G401 (cell line): ENCODE measurements around the gene PSAPL1. TPM values are rescaled to one million over a fixed set of nuclear protein-coding genes. Genes with fewer than 3 reads are reported as not detected.

Experiments
- DNase-seq: peaks from one replicate; pipeline ENCODE4 v3.0.0-alpha.2; 2015; ENCODE audit warnings: low spot score
- in situ Hi-C: cut with HindIII; loops from 2 replicates; pipeline ENCODE4 v1.10.0; 2016; ENCODE audit warnings: low sequenced_read_pairs, mixed read lengths
- total RNA-seq: library from RNA; depleted of rRNA; stranded (reverse); fragments of >200 nt; shearing (Covaris generic); gene quantifications from 2 replicates; pipeline ENCODE4 v1.2.3, GENCODE V29; 2014; rRNA removed

PSAPL1 gene
- total RNA-seq, 1 experiment from 2014 or later: not detected

- in situ Hi-C loops: no loop called here
- no peak for DNase-seq
Observed at GRCh38 chr4:7389719-7390118, 45.0 kb downstream of the PSAPL1 start.

DNA sequence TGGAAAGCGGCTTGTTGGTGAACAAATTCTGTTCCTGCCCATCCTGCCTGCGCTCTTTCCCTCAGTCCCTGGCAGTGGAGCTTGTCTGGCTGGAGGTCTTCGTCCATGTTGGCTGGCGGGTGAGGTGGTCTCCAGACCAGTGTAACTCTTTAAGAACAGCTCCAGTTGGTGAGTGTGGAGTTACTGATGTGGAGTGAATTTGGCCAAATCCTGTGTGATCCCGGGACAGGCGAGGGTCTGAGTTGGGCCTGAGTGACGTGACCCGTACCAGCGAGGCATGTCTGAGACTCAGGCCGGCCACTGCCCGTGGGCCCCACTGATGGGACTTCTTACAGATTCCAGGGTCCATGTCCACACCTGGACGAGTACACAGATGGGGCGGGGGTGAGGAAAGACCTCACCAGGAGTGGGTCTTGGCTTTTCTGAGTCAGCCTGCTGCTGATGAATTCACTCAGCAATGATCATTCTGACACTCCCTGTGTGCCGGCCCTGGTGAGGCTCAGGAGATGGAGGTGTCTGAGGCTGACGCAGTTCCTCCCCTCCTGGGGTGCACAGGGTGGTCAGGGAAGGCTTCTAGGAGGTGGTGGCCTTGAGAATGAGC, 45.5 kb downstream of the PSAPL1 start:
- DNase-seq: no peak
- in situ Hi-C loops: no loop called here

DNA sequence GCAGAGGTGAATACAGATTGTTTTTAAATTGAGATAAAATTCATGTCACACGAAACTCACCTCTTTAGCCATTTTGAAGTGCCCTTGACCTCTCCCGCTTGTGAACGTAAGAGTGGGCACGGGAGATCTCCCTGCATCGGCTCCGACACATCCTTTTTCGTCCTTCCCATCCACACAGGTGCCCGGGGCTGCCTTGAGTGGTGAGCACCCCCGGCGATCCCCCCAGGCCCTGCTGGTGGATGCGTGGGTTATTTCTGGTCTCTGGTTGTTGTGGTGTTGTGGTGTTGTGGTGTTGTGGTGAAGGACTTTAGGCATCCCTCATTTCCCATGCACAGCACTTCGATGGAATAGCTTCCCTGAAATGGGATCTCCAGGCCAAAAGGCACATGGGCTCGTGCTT, 46.1 kb downstream of the PSAPL1 start:
- no peak for DNase-seq
- in situ Hi-C loops: no loop called here

DNA sequence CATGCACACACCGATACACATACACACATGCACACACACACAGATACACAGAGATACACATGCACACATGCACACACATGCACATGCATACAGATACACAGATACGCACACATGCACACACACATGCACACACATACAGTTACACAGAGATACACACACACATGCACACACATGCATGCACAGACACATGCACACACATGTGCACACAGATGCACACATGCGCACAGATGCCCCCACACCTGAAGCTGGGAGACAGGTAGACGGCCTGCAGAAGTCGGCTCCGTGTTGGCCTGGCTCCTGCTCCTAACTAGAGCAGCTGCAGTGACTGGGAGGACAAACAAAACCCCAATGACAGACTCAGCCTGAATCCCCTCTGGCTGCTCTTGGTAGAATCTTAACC, 46.8 kb downstream of the PSAPL1 start:
- in situ Hi-C loops: no loop called here
- no peak for DNase-seq

DNA sequence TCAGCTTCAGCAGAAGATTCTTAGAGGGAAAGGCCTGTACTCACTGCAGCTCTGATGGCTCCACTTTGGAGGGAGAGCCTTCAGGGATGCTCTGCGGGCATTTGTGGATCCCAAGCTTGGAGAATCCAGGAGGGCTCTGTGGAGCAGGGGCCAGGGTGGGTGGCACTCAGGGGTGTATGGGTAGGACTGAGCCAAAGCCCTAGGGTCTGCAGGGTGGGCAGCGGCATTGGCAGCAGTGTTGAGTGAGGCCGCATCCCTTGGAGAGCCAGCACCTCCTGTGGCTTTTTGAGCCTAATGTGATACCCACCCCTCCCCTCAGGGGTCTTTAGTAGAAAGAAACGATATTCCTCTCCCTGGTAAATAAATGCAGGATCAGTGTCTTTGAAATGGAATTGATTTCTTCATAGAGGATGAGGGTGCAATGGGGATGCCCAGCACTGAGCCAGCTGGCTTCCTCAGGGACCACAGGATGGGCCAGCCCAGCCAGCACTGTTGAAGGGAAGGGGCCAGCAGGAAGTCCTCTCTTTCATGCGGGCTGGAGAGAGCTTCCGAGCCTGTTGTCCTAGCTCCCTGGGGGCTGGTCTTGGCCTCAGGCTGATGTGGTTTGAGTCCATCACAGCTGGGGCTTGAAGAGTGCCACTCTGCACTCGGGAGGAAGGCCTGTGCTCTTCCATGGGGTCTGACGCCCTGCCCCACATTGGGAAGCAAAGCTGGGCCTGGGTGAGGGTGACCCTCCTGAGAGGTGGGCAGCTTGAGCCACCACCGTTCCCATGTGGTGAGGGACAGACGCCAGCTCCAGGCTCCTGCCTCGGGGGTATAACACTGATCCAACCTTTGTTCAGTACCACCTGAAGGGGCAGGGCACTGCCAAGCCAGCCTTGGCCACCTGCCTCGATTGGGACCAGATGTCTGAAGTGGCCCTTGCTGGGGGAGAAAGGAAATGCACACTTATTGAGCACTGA, 49.5 kb downstream of the PSAPL1 start:
- DNase-seq: no peak
- in situ Hi-C loops: no loop called here

DNA sequence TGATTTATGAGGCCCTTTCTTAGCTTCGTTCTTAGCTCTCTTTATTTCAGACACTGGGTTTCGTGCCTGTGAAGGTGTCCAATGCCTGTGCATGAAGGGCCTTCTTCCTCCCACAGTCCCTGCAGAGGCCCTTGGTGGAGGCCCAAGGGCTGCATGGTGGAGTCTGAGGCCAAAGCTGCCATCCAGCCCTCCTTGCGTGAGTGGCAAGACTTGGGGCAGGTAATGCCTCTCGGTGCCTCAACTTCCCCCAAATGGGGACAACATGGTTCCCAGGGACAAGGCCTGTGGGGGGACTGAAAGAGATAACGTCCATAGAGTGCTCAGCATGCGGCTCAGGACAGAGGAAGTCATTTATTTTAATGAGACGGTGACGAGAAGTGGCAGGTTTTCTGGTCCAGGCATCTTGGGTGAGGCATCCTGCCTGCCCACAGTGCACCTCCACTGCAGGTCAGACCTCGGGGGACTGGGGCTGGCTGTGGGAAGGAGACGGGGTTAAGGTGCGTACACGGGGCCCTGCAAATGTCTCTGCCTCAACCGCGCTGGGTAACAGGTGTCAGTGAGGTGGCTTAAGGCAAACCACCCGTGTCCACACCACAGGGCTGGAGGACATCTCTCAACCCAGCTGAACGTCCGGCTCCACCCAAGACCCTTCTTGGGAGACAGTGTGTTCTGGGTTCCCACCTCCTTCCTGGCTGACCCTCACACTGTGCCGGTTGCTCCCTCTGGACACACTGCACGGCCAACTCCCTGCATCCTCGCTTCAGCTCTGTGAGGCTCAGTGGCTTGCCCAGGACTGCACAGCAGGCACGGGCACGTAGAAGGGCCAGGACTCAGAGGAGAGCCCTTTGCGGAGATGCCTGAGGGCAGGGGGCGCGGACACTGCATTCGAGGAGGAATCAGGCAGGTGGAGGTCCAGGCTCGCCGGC, 50.5 kb downstream of the PSAPL1 start:
- in situ Hi-C loops: no loop called here
- no peak for DNase-seq

GRCh38 chr4:7383266-7383665, 51.5 kb downstream of the PSAPL1 start:
- in situ Hi-C loops: no loop called here
- DNase-seq: peak; percentile 25

GRCh38 chr4:7382634-7383014, 52.1 kb downstream of the PSAPL1 start:
- no peak for DNase-seq
- in situ Hi-C loops: no loop called here

DNA sequence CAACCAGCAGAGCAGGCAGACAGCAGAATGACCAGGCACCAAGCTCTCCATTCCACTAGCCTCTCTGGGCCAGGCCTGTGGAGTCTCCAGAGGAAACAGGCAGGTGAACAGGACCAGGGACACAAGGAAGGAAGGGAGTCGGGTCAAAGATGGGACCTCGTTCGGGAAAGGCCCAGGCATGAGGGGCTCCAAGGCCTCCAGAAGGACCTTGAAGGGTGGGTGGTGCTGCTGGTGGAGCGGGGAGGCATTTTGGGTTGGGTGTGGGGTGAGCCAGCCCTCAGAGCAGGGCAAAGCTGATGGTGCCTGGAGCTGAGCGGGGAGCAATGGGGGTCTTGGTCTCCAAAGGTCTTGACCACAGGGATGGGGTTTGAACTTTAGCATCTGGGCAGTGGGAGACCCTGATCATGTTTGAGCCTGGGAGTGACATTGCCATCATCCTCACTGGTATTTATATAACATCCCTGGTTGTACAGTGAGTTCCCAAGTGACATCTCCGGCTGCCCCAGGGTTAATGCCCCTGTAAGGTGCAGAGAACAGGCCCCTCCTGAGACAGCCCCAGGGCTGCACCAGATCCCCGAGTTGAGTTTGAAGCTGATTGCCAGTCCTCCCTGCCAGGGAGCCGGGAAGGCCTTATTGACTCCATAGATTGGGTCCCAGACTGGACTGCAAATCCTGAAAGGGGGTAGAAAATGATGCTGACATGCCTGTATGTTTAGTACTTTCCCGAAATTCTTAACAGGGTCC, 52.7 kb downstream of the PSAPL1 start:
- in situ Hi-C loops: no loop called here
- DNase-seq: no peak

DNA sequence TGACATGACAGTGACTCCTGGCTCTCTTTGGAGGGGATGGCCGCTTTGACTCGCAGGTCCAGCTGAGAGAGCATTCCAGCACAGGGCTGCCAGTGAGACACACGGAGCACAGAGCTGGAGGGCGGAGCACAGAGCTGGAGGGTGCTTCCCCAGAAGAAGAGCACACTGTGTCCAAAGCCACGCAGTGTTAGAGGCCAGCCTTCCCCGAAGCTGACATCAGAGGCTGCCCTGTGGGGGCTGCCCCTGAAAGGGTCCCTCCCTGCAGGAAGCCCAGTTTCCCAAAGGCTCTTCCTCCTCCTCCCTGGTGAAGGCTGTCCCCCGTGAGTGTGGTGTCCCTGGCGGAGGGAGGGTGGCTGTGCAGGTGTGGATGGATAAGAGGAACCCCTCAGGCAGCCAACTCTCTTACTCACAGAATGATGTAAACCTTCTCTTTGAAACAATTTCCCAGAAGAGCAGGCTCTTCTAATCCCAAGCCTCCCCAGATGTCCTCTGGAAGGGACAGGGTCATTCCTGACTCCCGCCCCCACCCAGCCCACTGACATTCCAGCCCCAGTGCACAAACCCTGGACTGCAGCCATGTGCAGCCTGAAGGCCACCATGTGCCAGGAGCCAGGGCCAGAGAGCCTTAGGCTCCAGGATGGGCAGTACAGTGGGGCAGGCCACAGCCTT, 53.4 kb downstream of the PSAPL1 start:
- no peak for DNase-seq
- in situ Hi-C loops: no loop called here

Other genes starting within 250 kb of the PSAPL1 start
- under 0.01 TPM in 1 of 2 replicates, not detected in the other for gene SORCS2, start 242.4 kb downstream of the PSAPL1 start, total RNA-seq